ENCODE results near the gene GALNT2.

DNA sequence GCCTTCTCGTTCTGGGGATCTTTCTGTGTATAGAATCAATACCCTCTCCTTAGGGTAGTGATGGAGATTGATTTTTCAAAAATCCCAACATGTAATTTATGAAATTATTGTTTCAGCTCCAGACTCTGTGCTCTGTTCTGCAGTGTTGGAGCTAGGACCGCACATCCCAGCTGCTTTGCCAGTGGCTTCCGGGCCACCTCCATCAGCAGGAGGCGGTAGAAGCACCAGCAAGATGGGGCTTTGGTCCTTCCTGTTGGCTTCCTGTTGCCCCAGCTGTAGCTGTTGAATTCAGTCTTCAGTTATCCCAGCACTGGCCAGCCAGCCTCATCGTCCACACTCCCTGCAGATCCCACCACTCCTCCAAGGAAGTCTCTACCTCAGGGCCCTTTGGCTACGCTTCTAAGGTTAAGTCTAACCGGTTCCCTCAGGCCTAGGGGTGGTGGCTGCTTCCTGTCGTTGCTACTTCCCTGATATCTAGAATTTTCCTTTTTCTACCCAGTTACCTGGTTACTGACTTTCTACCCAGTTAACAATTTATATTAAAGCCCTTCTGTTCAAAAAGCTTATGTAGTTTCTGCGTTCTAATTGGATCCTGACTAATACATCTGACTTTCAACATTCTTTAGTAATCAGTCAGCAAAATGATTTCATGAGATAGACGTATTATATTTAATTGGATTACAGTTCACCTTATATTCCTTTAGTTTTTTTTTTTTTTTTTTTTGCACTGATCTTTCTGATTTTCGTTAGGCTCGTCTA lies 24.6 kb downstream of the GALNT2 start:
- TF ChIP-seq, protein P1, sequence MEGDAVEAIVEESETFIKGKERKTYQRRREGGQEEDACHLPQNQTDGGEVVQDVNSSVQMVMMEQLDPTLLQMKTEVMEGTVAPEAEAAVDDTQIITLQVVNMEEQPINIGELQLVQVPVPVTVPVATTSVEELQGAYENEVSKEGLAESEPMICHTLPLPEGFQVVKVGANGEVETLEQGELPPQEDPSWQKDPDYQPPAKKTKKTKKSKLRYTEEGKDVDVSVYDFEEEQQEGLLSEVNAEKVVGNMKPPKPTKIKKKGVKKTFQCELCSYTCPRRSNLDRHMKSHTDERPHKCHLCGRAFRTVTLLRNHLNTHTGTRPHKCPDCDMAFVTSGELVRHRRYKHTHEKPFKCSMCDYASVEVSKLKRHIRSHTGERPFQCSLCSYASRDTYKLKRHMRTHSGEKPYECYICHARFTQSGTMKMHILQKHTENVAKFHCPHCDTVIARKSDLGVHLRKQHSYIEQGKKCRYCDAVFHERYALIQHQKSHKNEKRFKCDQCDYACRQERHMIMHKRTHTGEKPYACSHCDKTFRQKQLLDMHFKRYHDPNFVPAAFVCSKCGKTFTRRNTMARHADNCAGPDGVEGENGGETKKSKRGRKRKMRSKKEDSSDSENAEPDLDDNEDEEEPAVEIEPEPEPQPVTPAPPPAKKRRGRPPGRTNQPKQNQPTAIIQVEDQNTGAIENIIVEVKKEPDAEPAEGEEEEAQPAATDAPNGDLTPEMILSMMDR (conservative IDR thresholded peaks at IDR 0.05; ENCODE audit: low read length) = peak; percentile 36
- no peak for TF ChIP-seq EZH2phosphoT487 (IDR thresholded peaks at IDR 0.05; ENCODE audit: borderline replicate concordance)
